RWPE1 (cell line): Measurements from ENCODE around the gene GFRA1.

Experiments
- CTCF ChIA-PET: fragments of 350-600 bp; sonication (Branson Sonifier 250); formaldehyde crosslinking; extraction: SDS; loops from one replicate; lab custom pipeline; 2021; lab: Yijun Ruan, JAX
- POLR2A ChIA-PET: fragments of 400-600 bp; formaldehyde crosslinking; extraction: SDS; loops from one replicate; lab custom pipeline; 2020; ENCODE audit warnings: antibody characterized with exemption; ENCODE audit not compliant: low non-redundant PET; lab: Yijun Ruan, JAX
- DNase-seq: peaks from one replicate; pipeline ENCODE4 v3.0.0; 2012; ENCODE audit warnings: low spot score
- H3K27ac ChIP-seq: fragments of 450-650 bp; 2 replicates; pipeline ENCODE4 v1.5.1; 2017
- TF ChIP-seq, protein P1 (sequence below): fragments of 450-650 bp; conservative IDR thresholded peaks from 2 replicates; pipeline ENCODE4 v1.5.1; 2017; ENCODE audit warnings: low read depth, mild to moderate bottlenecking

GFRA1 gene

DNA sequence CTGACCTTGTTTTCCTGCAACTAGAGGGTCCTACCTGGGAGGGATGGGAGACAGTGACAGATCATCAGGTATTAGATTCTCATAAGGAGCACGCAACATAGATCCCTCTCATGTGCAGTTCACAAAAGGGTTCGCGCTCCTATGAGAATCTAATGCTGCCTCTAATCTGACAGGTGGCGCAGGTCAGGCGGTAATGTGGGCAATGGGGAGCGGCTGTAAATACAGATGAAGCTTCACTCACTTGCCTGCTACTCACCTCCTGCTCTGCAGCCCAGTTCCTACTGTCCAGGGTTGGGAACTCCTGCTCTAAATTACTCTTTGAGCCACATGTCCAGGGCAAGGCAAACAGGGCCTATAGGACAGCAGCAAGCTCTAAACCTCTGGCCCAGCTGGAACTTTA lies 46.2 kb downstream of the GFRA1 start:
- POLR2A ChIA-PET: no interaction called here
- DNase-seq: no peak
- no peak overlapping the region for H3K27ac ChIP-seq
- TF ChIP-seq, protein P1, sequence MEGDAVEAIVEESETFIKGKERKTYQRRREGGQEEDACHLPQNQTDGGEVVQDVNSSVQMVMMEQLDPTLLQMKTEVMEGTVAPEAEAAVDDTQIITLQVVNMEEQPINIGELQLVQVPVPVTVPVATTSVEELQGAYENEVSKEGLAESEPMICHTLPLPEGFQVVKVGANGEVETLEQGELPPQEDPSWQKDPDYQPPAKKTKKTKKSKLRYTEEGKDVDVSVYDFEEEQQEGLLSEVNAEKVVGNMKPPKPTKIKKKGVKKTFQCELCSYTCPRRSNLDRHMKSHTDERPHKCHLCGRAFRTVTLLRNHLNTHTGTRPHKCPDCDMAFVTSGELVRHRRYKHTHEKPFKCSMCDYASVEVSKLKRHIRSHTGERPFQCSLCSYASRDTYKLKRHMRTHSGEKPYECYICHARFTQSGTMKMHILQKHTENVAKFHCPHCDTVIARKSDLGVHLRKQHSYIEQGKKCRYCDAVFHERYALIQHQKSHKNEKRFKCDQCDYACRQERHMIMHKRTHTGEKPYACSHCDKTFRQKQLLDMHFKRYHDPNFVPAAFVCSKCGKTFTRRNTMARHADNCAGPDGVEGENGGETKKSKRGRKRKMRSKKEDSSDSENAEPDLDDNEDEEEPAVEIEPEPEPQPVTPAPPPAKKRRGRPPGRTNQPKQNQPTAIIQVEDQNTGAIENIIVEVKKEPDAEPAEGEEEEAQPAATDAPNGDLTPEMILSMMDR: no peak
- CTCF ChIA-PET: no interaction called here

- no peak overlapping the region for H3K27ac ChIP-seq
- TF ChIP-seq, protein P1: no peak
- no peak for DNase-seq
- POLR2A ChIA-PET: no interaction called here
- CTCF ChIA-PET: no interaction called here
Measured at GRCh38 chr10:116226053-116226452, 47.0 kb downstream of the GFRA1 start.

DNA sequence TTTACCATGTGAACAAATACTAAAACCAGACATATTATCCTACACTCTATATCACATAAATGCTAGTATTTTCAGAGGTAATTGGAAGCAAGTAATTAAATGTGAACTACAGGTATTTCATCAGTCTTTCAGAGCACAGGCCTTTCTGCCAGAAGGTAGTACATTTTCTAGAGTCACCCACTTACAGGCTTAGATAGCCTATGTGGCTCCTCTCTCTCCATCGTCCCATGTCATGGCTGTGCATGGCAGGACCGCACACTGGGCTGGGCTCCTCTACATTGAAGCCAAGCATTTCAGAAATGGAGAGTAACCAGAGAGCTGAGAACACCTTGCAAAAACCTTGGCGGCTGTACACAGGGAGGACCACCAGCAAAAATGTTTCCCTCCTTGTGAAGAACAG lies 49.7 kb downstream of the GFRA1 start:
- TF ChIP-seq, protein P1: no peak
- POLR2A ChIA-PET: no interaction called here
- no peak overlapping the region for H3K27ac ChIP-seq
- CTCF ChIA-PET: no interaction called here
- no peak for DNase-seq

DNA sequence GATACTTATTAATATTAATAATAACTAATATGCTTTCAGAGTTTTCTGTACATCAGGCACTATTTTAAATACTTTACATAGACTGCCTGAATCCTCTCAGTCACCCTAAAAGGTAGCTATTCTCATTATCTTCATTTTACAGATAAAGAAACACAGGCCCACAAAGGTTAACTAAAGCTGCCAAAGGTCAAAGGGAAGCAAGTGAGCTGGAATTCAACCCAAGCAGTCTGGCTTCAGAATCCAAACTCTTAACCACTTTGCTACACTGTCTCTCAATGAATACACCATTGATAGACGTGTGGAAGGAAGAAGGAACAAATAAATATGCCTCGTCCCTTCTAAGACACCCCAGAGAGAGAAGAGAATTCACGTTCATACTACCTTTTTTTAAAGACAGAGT lies 52.0 kb downstream of the GFRA1 start:
- ChIA-PET POLR2A (no interaction called here), CTCF (interaction anchor here (0.7 kb wide), 1 partner anchor 859 kb away, joined by 3 read pairs; no protein-coding TSS in a partner anchor)
- no peak for DNase-seq
- TF ChIP-seq, protein P1: no peak
- no peak overlapping the region for H3K27ac ChIP-seq

DNA sequence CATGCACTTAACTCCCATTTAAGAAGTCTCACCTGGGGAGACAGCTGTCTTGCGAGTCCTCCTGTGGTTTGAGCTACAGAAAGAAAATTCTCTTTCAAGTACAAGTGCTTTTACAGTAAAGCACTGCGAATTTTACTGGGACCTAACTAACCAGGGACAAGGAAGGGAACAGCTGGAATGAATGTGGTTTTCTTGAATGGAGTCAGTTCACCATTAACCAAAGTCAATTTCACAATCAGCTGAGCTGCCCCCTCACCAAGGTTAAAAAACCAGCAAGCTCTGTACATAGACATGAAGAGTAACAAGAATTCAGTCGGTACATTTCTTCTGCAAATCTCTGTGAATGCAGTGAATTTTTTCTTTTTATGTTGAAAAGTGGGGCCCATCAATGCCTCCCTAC lies 56.3 kb downstream of the GFRA1 start:
- CTCF ChIA-PET: interaction anchor here (1.0 kb wide), 1 partner anchor 13 kb away, joined by 3 read pairs; no protein-coding TSS in a partner anchor
- POLR2A ChIA-PET: no interaction called here
- TF ChIP-seq, protein P1: no peak

GRCh38 chr10:116215651-116216050 lies 57.4 kb downstream of the GFRA1 start:
- H3K27ac ChIP-seq: no peak overlapping the region
- no peak for DNase-seq
- ChIA-PET CTCF (interaction anchor here (0.5 kb wide), 1 partner anchor 25 kb away, joined by 10 read pairs; no protein-coding TSS in a partner anchor), POLR2A (no interaction called here)
- TF ChIP-seq, protein P1: no peak

More for the DNA sequence above, 56.3 kb downstream of the GFRA1 start:
- H3K27ac ChIP-seq: no peak overlapping the region
- no peak for DNase-seq
